K562 (cell line): ENCODE results near the gene COASY. TPM values are rescaled to one million over a fixed set of nuclear protein-coding genes. Genes with fewer than 3 reads are reported as not detected.

Source experiments
- BDP1 ChIP-seq: IDR thresholded peaks from 3 replicates; pipeline ENCODE4 v1.6.1; 2011; ENCODE audit not compliant: insufficient read length, insufficient read depth
- CREB3 ChIP-seq: fragments of 450-650 bp; conservative IDR thresholded peaks from 2 replicates; pipeline ENCODE4 v1.6.1; 2016; ENCODE audit warnings: missing genetic modification characterization, low read depth, mild to moderate bottlenecking, missing compliant biosample characterization, moderate library complexity
- ELF4 ChIP-seq: fragments of 450-650 bp; formaldehyde crosslinking; IDR thresholded peaks from 2 replicates; pipeline ENCODE4 v1.4.0; 2022; ENCODE audit warnings: missing genetic modification characterization
- ETV1 ChIP-seq: fragments of 450-650 bp; conservative IDR thresholded peaks from 2 replicates; pipeline ENCODE4 v1.6.1; 2016; ENCODE audit warnings: missing genetic modification characterization, control low read depth, low read depth, missing compliant biosample characterization
- FOXA1 ChIP-seq: fragments of 450-650 bp; IDR thresholded peaks from 2 replicates; pipeline ENCODE4 v1.6.1; 2016; ENCODE audit warnings: mild to moderate bottlenecking, borderline replicate concordance
- NRF1 ChIP-seq, 2 experiments: fragments of 450-650 bp; IDR thresholded peaks in 1 of 2; conservative IDR thresholded peaks in 1 of 2; 2 replicates each; pipeline ENCODE4 v1.6.1; 2014; ENCODE audit warnings: mild to moderate bottlenecking in 2 of 2
- PCBP2 ChIP-seq: fragments of 200-400 bp; formaldehyde crosslinking; IDR thresholded peaks from 2 replicates; pipeline ENCODE4 v1.6.1; 2018; ENCODE audit warnings: low read length, low read depth, mild to moderate bottlenecking, moderate library complexity; ENCODE audit not compliant: poor library complexity, severe bottlenecking
- SOX6 ChIP-seq: fragments of 450-650 bp; IDR thresholded peaks from 2 replicates; pipeline ENCODE4 v1.6.1; 2014; ENCODE audit warnings: mild to moderate bottlenecking
- TARDBP ChIP-seq: fragments of 450-650 bp; IDR thresholded peaks from 2 replicates; pipeline ENCODE4 v1.6.1; 2016
- THAP12 ChIP-seq: fragments of 250-450 bp; sonication (Bioruptor Pico); IDR thresholded peaks from 2 replicates; pipeline ENCODE4 v1.9.0; 2021; ENCODE audit warnings: mild to moderate bottlenecking, inconsistent platforms
- ZNF318 ChIP-seq, 2 experiments: fragments of 450-650 bp; IDR thresholded peaks; 2 replicates each; pipeline ENCODE4 v1.6.1; 2016; ENCODE audit warnings: mild to moderate bottlenecking in 2 of 2, borderline replicate concordance in 1 of 2, low read depth in 1 of 2, moderate library complexity in 1 of 2
- ZNF354B ChIP-seq: fragments of 250-450 bp; sonication (Bioruptor Pico); IDR thresholded peaks from 2 replicates; pipeline ENCODE4 v1.4.0; 2020
- polyA plus RNA-seq, 8 experiments: library from polyadenylated mRNA; depleted of rRNA in 4 of 8; stranded (reverse) in 5 of 8; unstranded in 3 of 8; fragments of >200 nt; fragmentation: Nextera tagmentation in 2 of 8; fragmentation: Illumina TruSeq in 1 of 8; extraction: Ambion mirVana in 2 of 8; extraction: Trizol in 1 of 8; gene quantifications; 2 replicates each; pipeline versions ENCODE4 v1.2.1 to v1.2.3, GENCODE V29; 2011 to 2014; ENCODE audit warnings: inconsistent platforms in 1 of 8, missing spikeins in 1 of 8
- total RNA-seq, 7 experiments: library from RNA; depleted of rRNA in 6 of 7; stranded (reverse); fragments of >200 nt in 6 of 7; fragmentation: Illumina TruSeq in 2 of 7; extraction: Trizol in 2 of 7; gene quantifications; 2 replicates each; pipeline versions ENCODE4 v1.2.1 to v1.2.3, GENCODE V29; 2011 to 2021; ENCODE audit warnings: low replicate concordance in 1 of 7
- TF ChIP-seq, protein P1 (sequence below): fragments of 250-450 bp; sonication (Bioruptor Pico); IDR thresholded peaks from 2 replicates; pipeline ENCODE4 v1.4.0; 2020; ENCODE audit warnings: mild to moderate bottlenecking, moderate library complexity

COASY gene
- total and polyA plus RNA-seq, 9 of the 15 experiments (the other 6 are each of a cell fraction or from before 2014, with no cell fraction given), result 25.4 to 175 (median 62.3) TPM

DNA sequence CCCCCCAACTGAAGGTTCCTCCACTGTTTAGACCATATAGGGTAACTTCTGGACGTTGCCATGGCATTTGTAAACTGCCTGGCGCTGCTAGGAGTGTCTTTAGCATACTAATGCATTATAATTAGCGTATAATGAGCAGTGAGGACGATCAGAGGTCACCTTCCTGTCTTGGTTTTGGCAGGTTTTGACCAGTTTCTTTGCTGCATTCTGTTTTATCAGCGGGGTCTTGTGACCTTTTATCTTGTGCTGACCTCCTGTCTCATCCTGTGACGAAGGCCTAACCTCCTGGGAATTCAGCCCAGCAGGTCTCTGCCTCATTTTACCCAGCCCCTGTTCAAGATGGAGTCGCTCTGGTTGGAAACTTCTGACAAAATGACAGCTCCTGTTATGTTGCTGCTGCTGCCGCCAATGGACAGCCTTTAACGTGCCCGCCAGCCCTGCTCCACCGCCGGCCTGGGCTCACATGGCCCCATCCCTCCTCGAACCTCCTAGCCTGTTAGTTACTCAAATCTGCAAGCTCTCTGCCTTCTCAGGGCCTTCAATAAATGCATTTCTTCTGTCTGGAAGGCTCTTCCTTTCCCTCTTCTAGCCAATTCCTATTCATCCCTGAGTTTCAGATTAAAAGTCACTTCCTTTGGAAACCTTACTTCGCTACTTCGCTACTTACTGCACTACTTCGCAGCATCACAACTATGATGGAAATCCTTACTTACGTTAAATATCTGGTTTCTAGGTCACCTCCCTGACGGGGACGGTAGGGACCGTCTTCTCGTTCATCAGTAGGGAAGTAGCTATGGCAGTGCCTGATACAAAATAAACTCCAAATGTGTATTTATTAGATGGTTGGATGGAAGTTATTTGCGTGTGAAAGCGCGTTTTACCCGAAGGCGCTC is 26.5 kb upstream of the COASY start (continued):
- TF ChIP-seq, protein P1, sequence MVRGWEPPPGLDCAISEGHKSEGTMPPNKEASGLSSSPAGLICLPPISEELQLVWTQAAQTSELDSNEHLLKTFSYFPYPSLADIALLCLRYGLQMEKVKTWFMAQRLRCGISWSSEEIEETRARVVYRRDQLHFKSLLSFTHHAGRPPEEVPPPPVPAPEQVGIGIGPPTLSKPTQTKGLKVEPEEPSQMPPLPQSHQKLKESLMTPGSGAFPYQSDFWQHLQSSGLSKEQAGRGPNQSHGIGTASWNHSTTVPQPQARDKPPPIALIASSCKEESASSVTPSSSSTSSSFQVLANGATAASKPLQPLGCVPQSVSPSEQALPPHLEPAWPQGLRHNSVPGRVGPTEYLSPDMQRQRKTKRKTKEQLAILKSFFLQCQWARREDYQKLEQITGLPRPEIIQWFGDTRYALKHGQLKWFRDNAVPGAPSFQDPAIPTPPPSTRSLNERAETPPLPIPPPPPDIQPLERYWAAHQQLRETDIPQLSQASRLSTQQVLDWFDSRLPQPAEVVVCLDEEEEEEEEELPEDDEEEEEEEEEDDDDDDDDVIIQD (CRISPR knock-in tag), result peak; percentile 95
- peak; percentile 75 for TF ChIP-seq ETV1
- TF ChIP-seq ZNF354B (CRISPR knock-in tag), result peak; percentile 81; the same call in 1 of the 2 replicates
- no peak for TF ChIP-seq TARDBP
- no peak for TF ChIP-seq PCBP2
- TF ChIP-seq BDP1, result no peak
- no peak for TF ChIP-seq SOX6
- TF ChIP-seq ZNF318 (IDR thresholded peaks at IDR 0.05; ENCODE audit: borderline replicate concordance in 1 of 2, low read depth in 1 of 2), result peak in 1 of 2 experiments; percentile 70; a peak in 1 of 4 replicates
- TF ChIP-seq THAP12 (CRISPR knock-in tag), result no peak
- no peak for TF ChIP-seq FOXA1
- TF ChIP-seq CREB3 (tag), result peak; percentile 99
- TF ChIP-seq NRF1 (conservative IDR thresholded peaks at IDR 0.05 in 1 of 2, IDR thresholded peaks at IDR 0.05 in 1 of 2), result no peak
- peak; percentile 91 for TF ChIP-seq ELF4
